AG08395 (cell line): ENCODE data around the gene LTBP4.
A peak's percentile ranks its signal among the peaks of the same experiment; 100 is the strongest.
"Not testable (repeated sequence)": the region's sequence is repeated elsewhere in the genome, so short reads cannot be mapped to it uniquely, and the experiment has no call there.

Experiments
- DNase-seq: peaks from one replicate; pipeline ENCODE4 v3.0.0; 2012; ENCODE audit warnings: mixed read lengths, low spot score

LTBP4 gene

GRCh38 chr19:40611096-40611495 is 9.9 kb downstream of the LTBP4 start:
- DNase-seq, result no peak

GRCh38 chr19:40611900-40612698 is 10.9 kb downstream of the LTBP4 start:
- no peak for DNase-seq

DNA sequence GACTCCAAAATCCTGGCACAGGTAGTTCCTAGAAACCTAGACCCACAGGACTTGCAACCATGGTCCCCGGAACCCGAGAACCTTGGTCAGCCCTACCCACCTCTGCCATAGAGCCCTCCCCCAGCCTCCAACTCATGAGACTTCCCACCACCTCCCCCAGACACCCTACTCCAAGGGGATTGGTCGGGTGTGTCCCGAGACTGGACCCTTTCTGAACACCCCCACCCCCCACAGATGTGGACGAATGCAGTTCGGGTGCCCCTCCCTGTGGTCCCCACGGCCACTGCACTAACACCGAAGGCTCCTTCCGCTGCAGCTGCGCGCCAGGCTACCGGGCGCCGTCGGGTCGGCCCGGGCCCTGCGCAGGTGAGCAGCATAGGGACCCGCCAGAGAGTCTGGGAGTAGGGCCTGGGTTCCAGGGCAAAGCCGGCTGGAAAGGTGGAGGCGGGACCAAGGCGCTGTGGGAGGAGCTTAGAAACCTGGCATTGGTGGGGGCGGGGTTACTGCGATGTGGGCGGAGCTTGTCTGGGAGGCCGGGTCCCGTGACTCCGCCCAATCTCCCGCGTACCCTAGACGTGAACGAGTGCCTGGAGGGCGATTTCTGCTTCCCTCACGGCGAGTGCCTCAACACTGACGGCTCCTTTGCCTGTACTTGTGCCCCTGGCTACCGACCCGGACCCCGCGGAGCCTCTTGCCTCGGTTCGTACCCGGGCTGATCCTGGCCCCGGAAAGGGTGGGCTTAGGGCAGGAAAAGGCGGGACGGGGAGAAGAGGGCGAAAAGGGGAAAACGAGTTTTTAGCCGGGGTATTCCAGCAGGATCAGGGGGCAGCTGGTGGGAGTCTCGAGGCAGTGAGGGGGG is 11.9 kb downstream of the LTBP4 start:
- DNase-seq, result peak; percentile 28

- DNase-seq, result peak; percentile 85
Measured at GRCh38 chr19:40613690-40614621, 12.8 kb downstream of the LTBP4 start.

GRCh38 chr19:40614622-40615411 is 13.6 kb downstream of the LTBP4 start:
- DNase-seq, result peak; percentile 89

DNA sequence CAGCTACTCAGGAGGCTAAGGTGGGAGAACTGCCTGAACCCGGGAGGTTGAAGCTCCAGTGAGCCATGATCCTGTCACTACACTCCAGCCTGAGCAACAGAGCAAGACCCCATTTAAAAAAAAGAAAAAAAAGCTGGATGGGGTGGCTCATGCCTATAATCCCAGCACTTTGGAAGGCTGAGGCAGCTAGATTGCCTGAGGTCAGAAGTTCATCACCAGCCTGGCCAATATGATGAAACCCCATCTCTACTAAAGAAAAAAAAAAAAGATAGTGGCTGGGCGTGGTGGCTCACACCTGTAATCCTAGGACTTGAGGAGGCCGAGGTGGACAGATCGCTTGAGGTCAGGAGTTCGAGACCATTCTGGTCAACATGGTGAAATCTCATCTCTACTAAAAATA is 15.0 kb downstream of the LTBP4 start:
- no peak for DNase-seq

DNA sequence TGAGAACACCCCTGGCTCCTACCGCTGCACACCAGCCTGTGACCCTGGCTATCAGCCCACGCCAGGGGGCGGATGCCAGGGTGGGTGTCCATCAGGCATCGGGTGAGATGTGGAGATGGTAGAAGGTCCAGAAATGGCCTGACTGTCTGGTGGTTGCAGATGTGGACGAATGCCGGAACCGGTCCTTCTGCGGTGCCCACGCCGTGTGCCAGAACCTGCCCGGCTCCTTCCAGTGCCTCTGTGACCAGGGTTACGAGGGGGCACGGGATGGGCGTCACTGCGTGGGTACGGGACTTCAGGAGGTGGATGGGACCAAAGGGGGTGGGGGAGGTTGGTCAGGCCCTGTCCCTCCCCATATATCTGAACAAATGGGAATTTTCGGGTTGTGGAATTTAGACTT is 15.8 kb downstream of the LTBP4 start:
- no peak for DNase-seq

DNA sequence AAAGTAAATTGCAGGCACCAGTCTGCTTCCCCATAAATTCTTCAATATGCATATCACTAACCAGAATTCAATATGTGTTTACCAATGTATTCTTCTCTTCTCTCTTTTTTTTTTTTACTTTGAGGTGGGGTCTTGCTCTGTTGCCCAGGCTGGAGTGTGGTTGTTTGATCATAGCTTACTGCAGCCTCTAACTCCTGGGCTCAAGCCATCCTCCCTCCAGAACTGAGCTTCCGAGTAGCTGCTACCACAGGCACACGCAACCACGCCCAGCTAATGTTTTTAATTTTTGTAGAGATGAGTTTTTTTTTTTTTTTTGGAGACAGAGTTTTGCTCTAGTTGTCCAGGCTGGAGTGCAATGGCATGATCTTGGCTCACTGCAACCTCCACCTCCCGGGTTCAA is 16.8 kb downstream of the LTBP4 start:
- DNase-seq, result no peak

DNA sequence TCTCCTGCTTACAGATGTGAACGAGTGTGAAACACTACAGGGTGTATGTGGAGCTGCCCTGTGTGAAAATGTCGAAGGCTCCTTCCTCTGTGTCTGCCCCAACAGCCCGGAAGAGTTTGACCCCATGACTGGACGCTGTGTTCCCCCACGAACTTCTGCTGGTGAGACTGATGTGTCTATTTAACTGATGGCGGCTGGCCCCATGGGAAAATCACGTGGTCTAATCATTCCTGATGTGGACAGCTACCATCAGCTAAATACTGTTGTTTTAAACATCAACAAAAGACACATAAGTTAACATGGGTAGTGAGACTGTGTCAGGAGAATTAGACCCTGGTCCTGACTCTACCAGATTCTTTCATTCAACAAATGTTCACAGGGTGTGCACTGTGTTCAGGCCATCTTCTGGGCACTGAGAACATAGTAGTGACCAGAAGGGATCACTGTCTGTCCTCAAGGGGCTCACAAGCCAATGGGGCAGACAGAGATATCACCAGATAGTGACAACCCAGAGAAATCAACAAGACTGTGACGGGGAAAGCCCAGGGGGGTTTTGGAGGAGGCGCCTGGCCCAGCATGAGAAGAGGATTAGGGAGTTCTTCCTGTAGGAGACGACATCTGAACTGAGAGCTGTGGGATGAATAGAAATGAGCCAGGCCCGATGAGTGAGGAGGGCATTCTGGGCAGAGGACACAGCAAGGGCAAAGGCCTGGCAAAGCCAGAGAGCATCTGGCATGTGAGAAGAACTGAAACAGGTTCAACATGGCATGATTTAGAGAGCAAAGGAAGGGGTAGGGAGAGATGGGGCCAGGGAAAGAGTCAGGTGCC is 18.4 kb downstream of the LTBP4 start:
- DNase-seq, result no peak

- no peak for DNase-seq
Measured at GRCh38 chr19:40620161-40620485, 19.0 kb downstream of the LTBP4 start.

DNA sequence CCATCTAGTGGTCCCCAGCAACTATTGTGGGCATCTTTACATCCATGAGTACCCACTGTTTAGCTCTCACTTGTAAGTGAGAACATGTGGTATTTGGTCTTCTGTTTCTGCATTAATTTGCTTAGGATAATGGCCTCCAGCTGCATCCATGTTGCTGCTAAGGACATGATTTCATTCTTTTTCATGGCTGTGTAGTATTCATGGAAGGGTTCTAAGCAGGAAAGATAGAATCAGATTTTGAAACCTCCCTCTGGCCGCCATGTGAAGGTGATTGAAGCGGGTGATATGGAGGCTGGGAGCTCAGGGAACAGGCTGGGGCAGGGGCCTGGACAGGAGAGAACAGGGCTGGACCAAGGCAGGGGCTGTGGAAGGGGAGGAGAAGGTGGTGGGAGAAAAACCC is 20.1 kb downstream of the LTBP4 start:
- no peak for DNase-seq

DNA sequence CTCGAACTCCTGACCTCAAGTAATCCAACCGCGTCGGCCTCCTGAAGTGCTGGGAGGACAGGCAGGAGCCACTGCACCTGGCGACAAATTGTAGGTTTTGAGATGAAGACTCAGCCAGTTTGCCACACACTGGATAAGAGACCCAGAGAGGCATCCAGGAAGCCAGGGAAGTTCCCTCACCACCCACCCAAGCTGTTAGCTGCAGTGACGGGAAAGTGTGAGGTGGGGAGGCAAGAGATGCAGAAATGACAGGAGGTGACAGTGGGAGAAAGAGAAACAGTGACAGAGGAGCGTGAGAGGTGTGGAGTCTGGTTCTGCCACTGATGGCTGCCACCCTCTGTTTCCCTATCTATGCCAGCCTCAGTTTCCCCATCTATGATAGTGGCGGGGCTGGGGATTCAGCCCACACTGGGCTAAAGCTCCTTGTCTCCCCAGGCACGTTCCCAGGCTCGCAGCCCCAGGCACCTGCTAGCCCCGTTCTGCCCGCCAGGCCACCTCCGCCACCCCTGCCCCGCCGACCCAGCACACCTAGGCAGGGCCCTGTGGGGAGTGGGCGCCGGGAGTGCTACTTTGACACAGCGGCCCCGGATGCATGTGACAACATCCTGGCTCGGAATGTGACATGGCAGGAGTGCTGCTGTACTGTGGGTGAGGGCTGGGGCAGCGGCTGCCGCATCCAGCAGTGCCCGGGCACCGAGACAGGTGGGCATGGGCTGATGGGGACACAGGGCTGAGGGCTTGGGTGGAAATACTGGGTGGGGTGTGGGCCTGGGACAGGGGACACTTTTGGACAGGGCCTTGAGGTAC is 21.0 kb downstream of the LTBP4 start:
- no peak for DNase-seq

DNA sequence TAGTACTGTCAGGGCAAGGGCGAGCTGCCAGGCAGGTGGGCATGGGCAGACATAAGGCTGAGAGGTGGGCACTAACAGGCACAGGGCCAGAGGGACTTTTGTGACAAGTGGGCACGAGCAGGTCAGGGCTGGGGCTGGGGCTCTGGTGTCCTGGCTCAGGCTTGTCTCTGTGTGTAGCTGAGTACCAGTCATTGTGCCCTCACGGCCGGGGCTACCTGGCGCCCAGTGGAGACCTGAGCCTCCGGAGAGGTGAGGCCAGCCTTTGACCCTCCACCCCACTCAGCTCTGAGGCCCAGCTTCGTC is 21.6 kb downstream of the LTBP4 start:
- no peak for DNase-seq

DNA sequence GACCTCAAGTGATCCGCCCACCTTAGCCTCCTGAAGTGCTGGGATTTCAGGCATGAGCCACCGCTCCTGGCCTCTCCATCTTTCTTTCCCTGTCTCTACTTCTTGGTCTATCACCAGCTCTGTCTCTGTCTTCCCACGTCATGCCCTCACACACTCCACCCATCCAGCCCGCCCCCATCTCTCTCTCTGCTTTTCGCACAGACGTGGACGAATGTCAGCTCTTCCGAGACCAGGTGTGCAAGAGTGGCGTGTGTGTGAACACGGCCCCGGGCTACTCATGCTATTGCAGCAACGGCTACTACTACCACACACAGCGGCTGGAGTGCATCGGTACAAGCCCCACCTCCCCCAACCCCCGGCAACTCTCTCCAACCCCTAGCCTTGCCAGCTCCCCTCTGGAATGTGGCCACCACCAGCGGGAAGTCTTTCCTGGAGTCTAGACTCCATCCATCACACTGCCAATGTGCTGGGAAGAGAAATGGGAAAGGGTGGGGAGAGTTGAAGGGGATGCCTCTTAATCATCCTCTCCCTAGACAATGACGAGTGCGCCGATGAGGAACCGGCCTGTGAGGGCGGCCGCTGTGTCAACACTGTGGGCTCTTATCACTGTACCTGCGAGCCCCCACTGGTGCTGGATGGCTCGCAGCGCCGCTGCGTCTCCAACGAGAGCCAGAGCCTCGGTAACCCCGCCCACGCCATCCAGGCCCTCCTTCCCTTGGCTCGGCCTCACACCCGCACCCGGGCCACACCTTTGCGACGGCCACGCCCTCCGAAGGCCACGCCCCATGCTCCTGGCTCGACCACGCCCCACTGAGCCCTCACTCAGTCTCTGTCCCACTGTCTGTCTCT is 22.5 kb downstream of the LTBP4 start:
- no peak for DNase-seq

GRCh38 chr19:40624369-40625153 is 23.4 kb downstream of the LTBP4 start:
- DNase-seq, result not testable (repeated sequence)

DNA sequence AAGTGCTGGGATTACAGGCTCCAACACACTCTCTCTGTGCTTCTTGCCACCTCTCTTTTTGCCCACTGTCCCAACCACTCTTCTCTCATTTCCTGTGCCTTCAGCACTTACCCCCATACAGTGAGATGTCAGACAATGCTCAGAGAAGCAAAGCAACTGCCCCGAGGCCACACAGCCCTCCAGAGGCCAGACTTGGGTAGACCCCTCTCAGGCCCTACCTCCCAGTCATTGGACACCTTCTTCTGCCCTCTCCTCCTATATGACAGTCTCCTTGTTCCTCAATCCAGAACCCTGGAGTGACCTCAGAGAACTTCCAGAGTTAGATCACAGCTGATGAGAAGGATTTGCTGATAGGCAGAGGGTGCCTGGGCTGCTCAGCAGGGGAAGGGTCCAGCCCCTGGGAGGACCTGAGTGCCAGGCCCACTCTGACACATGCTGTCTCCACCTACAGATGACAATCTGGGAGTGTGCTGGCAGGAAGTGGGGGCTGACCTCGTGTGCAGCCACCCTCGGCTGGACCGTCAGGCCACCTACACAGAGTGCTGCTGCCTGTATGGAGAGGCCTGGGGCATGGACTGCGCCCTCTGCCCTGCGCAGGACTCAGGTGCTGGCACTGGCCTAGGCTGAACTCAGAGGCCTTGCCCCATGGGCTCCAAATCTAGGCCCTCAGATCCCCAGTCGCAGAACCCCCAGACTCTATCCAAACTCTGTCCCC is 24.4 kb downstream of the LTBP4 start:
- DNase-seq, result no peak

DNA sequence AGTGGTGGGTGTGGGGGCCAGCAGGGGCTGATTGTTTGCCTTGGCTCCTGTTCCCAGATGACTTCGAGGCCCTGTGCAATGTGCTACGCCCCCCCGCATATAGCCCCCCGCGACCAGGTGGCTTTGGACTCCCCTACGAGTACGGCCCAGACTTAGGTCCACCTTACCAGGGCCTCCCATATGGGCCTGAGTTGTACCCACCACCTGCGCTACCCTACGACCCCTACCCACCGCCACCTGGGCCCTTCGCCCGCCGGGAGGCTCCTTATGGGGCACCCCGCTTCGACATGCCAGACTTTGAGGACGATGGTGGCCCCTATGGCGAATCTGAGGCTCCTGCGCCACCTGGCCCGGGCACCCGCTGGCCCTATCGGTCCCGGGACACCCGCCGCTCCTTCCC is 25.7 kb downstream of the LTBP4 start:
- no peak for DNase-seq
